BLaER1 (cell line): ENCODE data around the gene ZNF532.

Experiments used
- H3K27ac ChIP-seq: shearing (Covaris generic); formaldehyde crosslinking; 2 replicates; pipeline ENCODE4 v1.8.1; 2022
- H3K27me3 ChIP-seq: shearing (Covaris generic); formaldehyde crosslinking; 2 replicates; pipeline ENCODE4 v1.8.1; 2022
- H3K36me3 ChIP-seq: shearing (Covaris generic); formaldehyde crosslinking; 2 replicates; pipeline ENCODE4 v1.8.1; 2022
- H3K4me1 ChIP-seq: shearing (Covaris generic); formaldehyde crosslinking; 2 replicates; pipeline ENCODE4 v1.8.1; 2022
- H3K4me2 ChIP-seq: shearing (Covaris generic); formaldehyde crosslinking; 2 replicates; pipeline ENCODE4 v1.8.1; 2022
- H3K4me3 ChIP-seq: shearing (Covaris generic); formaldehyde crosslinking; 2 replicates; pipeline ENCODE4 v1.8.1; 2022
- H3K9ac ChIP-seq: shearing (Covaris generic); formaldehyde crosslinking; 2 replicates; pipeline ENCODE4 v1.8.1; 2022
- H3K9me3 ChIP-seq: shearing (Covaris generic); formaldehyde crosslinking; 2 replicates; pipeline ENCODE4 v1.8.1; 2022
- H4K20me1 ChIP-seq: shearing (Covaris generic); formaldehyde crosslinking; 2 replicates; pipeline ENCODE4 v1.8.1; 2022
- Cebpa-rat ChIP-seq: shearing (Covaris generic); IDR thresholded peaks from 2 replicates; pipeline ENCODE4 v1.8.1; 2022

The ZNF532 gene

GRCh38 chr18:59008302-59008974 lies 143.8 kb downstream of the ZNF532 start:
- TF ChIP-seq Cebpa-rat = no peak
- H3K4me3 ChIP-seq = no peak overlapping the region
- H3K9ac ChIP-seq = no peak overlapping the region
- H3K4me2 ChIP-seq = no peak overlapping the region
- no peaks in the 10 kb centered on the region for H3K36me3 ChIP-seq
- no peak overlapping the region for H3K27ac ChIP-seq
- no peaks in the 10 kb centered on the region for H3K27me3 ChIP-seq
- no peaks in the 10 kb centered on the region for H4K20me1 ChIP-seq
- no peaks in the 10 kb centered on the region for H3K9me3 ChIP-seq
- H3K4me1 ChIP-seq = peaks cover 8% of the 10 kb centered on the region; the same call in 1 of the 2 replicates

GRCh38 chr18:59009846-59010245 lies 145.2 kb downstream of the ZNF532 start:
- Histone ChIP-seq H3K27me3 (no peaks in the 10 kb centered on the region), H3K4me2 (no peak overlapping the region), H3K4me1 (peaks cover 8% of the 10 kb centered on the region; the same call in 1 of the 2 replicates), H3K4me3 (no peak overlapping the region), H3K9me3 (no peaks in the 10 kb centered on the region; the same call in 1 of the 2 replicates), H3K9ac (no peak overlapping the region), H3K36me3 (no peaks in the 10 kb centered on the region), H4K20me1 (no peaks in the 10 kb centered on the region), H3K27ac (no peak overlapping the region)
- no peak for TF ChIP-seq Cebpa-rat

GRCh38 chr18:59011289-59011688 lies 146.6 kb downstream of the ZNF532 start:
- H3K27me3 ChIP-seq = no peaks in the 10 kb centered on the region
- H3K27ac ChIP-seq = no peak overlapping the region
- no peaks in the 10 kb centered on the region for H3K36me3 ChIP-seq
- no peak overlapping the region for H3K4me2 ChIP-seq
- TF ChIP-seq Cebpa-rat = no peak
- H3K9me3 ChIP-seq = peaks cover 2% of the 10 kb centered on the region; the same call in 1 of the 2 replicates
- no peak overlapping the region for H3K4me3 ChIP-seq
- 0 out of 2 replicates have a peak, but pooled peaks cover 6% of the 10 kb centered on the region for H3K4me1 ChIP-seq
- no peaks in the 10 kb centered on the region for H4K20me1 ChIP-seq
- H3K9ac ChIP-seq = no peak overlapping the region

- H4K20me1 ChIP-seq = no peaks in the 10 kb centered on the region
- H3K27me3 ChIP-seq = no peaks in the 10 kb centered on the region
- 0 out of 2 replicates have a peak, but pooled peaks cover 6% of the 10 kb centered on the region for H3K4me1 ChIP-seq
- H3K9me3 ChIP-seq = peaks cover 6% of the 10 kb centered on the region; the same call in 1 of the 2 replicates
- no peak overlapping the region for H3K27ac ChIP-seq
- H3K4me2 ChIP-seq = no peak overlapping the region
- TF ChIP-seq Cebpa-rat = no peak
- H3K36me3 ChIP-seq = no peaks in the 10 kb centered on the region
- no peak overlapping the region for H3K4me3 ChIP-seq
- H3K9ac ChIP-seq = no peak overlapping the region
Measured at GRCh38 chr18:59011786-59012185, 147.1 kb downstream of the ZNF532 start.

- no peak overlapping the region for H3K9ac ChIP-seq
- no peak overlapping the region for H3K4me3 ChIP-seq
- no peak for TF ChIP-seq Cebpa-rat
- H3K9me3 ChIP-seq = peaks cover 15% of the 10 kb centered on the region; the same call in 1 of the 2 replicates
- no peak overlapping the region for H3K27ac ChIP-seq
- H3K27me3 ChIP-seq = no peaks in the 10 kb centered on the region
- H3K4me1 ChIP-seq = 0 out of 2 replicates have a peak, but pooled peaks cover 6% of the 10 kb centered on the region
- H3K4me2 ChIP-seq = no peak overlapping the region
- no peaks in the 10 kb centered on the region for H4K20me1 ChIP-seq
- no peaks in the 10 kb centered on the region for H3K36me3 ChIP-seq
Measured at GRCh38 chr18:59012815-59013705, 148.4 kb downstream of the ZNF532 start.

GRCh38 chr18:59013744-59014143 lies 149.1 kb downstream of the ZNF532 start:
- H3K36me3 ChIP-seq = no peaks in the 10 kb centered on the region
- no peak overlapping the region for H3K4me3 ChIP-seq
- peaks cover 21% of the 10 kb centered on the region for H3K9me3 ChIP-seq
- H3K27ac ChIP-seq = no peak overlapping the region
- no peaks in the 10 kb centered on the region for H4K20me1 ChIP-seq
- 0 out of 2 replicates have a peak, but pooled peaks cover 6% of the 10 kb centered on the region for H3K4me1 ChIP-seq
- TF ChIP-seq Cebpa-rat = no peak
- H3K4me2 ChIP-seq = no peak overlapping the region
- H3K27me3 ChIP-seq = no peaks in the 10 kb centered on the region
- no peak overlapping the region for H3K9ac ChIP-seq

GRCh38 chr18:59015531-59016152 lies 151.0 kb downstream of the ZNF532 start:
- TF ChIP-seq Cebpa-rat = no peak
- Histone ChIP-seq H3K4me2 (no peak overlapping the region), H3K27ac (no peak overlapping the region), H3K9me3 (peaks cover 21% of the 10 kb centered on the region), H3K36me3 (no peaks in the 10 kb centered on the region), H3K9ac (no peak overlapping the region), H4K20me1 (no peaks in the 10 kb centered on the region), H3K4me1 (0 out of 2 replicates have a peak, but pooled peaks cover 6% of the 10 kb centered on the region), H3K4me3 (no peak overlapping the region), H3K27me3 (no peaks in the 10 kb centered on the region)

- H4K20me1 ChIP-seq = no peaks in the 10 kb centered on the region
- TF ChIP-seq Cebpa-rat = no peak
- H3K4me1 ChIP-seq = no peaks in the 10 kb centered on the region
- no peak overlapping the region for H3K4me3 ChIP-seq
- H3K9me3 ChIP-seq = peaks cover 17% of the 10 kb centered on the region
- no peak overlapping the region for H3K4me2 ChIP-seq
- H3K27ac ChIP-seq = no peak overlapping the region
- no peak overlapping the region for H3K9ac ChIP-seq
- H3K36me3 ChIP-seq = no peaks in the 10 kb centered on the region
- no peaks in the 10 kb centered on the region for H3K27me3 ChIP-seq
Measured at GRCh38 chr18:59021500-59021899, 156.8 kb downstream of the ZNF532 start.

- Histone ChIP-seq H3K27ac (no peak overlapping the region), H3K4me2 (no peak overlapping the region), H3K4me1 (no peaks in the 10 kb centered on the region), H3K4me3 (no peak overlapping the region), H3K36me3 (no peaks in the 10 kb centered on the region), H3K9ac (no peak overlapping the region), H3K27me3 (no peaks in the 10 kb centered on the region), H4K20me1 (no peaks in the 10 kb centered on the region), H3K9me3 (peaks cover 12% of the 10 kb centered on the region)
- no peak for TF ChIP-seq Cebpa-rat
Measured at GRCh38 chr18:59022167-59022945, 157.7 kb downstream of the ZNF532 start.
